Thyroid gland (tissue), 4 donors: ENCODE measurements around the gene IGSF5.

Experiments
- CTCF ChIP-seq, 6 experiments: fragments of 200-600 bp in 3 of 6; fragments of 450-650 bp in 3 of 6; sonication (generic) in 3 of 6; IDR thresholded peaks; one replicate each; pipeline ENCODE4 v1.5.1; 2016 to 2019; ENCODE audit warnings: antibody characterized with exemption in 6 of 6, mild to moderate bottlenecking in 2 of 6, inconsistent platforms in 1 of 6, moderate library complexity in 1 of 6
- POLR2A ChIP-seq, 2 donors: fragments of 450-650 bp; IDR thresholded peaks; one replicate each; pipeline ENCODE4 v1.6.1; 2017; ENCODE audit warnings: antibody characterized with exemption in 2 of 2, mild to moderate bottlenecking in 2 of 2, moderate library complexity in 1 of 2

DNA sequence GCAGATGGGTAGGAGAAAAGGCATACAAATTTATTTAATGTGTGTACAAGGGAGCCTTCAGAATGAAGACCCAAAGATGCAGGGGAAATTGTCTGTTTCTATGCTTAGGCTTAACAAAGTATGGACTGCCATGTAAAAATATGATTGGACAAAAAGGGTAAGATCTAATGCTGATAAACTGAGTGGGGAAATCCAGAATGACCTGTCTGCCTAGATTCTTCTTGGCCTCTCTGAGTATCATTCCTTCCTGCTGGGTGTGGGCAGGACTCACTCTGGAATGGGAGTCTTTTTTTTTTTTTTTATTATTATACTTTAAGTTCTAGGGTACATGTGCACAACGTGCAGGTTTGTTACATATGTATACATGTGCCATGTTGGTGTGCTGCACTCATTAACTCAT lies 61.0 kb downstream of the IGSF5 start:
- no peak for TF ChIP-seq CTCF (IDR thresholded peaks at IDR 0.05)
- no peak for TF ChIP-seq POLR2A (IDR thresholded peaks at IDR 0.05)
